NCI-H82 treated with DMSO at 0.1 percent for 48 hours (cell line): ENCODE measurements around the gene GPR27.

Experiments used
- DNase-seq: peaks from one replicate; lab custom pipeline; 2025; ENCODE audit not compliant: unreplicated experiment; lab: John Stamatoyannopoulos, UW

Gene GPR27

DNA sequence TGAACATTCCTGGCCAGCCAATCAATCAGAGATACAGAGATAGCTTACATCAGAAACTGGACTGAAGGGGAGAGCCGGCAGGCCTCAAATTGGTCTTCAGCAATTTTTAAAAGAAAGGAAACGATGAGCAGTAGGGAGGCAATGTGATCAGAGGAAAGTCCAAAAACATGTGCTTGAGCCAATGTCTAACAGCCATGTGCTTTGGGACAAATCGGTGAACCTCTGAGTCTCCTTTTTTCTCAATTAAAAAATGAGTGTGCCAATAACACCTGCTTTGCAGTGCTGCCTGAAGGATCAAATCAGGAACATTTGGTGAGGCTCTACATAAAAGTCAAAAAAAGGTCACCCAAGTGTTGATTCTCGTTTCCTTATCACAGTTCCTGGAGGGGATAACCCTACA is 21.0 kb upstream of the GPR27 start:
- no peak for DNase-seq

DNA sequence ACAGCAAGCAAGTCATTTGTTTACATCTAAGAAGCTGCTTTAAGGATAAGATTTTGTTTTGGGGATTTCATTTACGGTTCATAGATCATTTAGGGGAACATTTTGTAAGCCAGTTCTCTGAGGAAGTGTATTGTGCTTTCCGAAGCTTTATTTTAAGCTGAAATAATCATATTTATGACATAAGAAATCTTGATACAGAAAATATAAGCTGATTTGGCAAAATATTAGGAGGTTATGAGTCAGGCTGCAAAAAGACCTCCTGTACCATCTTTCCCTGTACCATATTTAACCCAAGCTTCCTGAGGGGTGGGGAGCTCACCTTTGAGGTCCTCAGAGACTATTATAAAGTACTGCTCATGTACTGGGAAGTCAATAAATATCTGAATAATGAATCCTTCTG is 20.3 kb upstream of the GPR27 start:
- DNase-seq = no peak

DNA sequence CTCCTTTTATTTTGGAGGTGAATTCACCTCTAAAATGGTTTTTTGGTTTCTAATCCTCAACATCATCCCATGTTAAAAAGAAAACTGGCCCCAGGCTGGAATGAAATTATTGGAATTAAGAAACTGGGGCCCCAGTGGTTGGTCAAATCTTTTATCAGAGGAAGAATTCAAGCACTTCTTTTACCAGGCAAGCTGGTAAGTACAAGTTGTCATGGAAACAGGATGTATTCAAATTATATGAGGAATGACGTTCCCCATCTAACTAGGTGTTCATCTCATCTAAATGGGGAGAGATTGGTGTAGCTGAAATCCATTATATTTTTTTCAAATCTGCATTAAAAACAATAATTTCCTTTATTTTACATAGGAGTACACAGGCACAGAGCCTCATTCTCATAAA is 18.8 kb upstream of the GPR27 start:
- DNase-seq = no peak

DNA sequence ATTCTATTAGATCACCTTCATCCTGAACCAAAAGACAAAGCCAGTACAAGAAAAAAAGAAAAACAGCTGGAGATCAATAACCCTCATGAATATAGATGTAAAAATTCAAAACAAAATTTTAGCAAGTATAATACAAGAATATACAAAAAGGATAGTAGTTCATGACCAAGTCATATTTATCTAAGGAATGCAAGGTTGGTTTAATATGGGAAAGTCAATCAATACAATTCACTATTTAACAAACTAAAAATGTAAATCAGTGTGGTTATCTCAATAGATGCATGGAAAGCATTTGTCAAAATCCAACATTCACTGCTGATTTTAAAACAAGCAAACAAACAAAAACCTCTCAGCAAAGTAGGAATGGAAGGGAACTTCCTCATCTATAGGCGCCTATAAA is 11.0 kb upstream of the GPR27 start:
- DNase-seq = no peak

DNA sequence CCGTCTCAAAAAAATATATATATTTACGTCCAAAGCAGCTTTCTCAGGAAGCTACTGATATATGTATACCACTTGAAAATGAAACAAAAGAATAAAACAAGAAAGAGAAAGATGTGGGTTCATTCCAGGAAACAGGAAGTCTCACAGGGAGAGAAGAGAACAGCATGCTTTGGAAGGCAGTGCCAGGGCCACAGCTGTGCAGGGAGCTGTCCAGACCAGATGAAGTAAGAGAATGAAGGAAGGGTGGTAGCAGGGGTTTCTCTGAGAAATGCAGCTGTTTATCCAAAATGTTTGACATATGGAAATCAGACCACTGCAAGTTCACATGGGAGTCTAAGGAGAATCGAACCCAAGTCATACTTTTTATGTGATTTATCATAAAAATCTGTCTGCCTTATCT is 8.9 kb upstream of the GPR27 start:
- no peak for DNase-seq

DNA sequence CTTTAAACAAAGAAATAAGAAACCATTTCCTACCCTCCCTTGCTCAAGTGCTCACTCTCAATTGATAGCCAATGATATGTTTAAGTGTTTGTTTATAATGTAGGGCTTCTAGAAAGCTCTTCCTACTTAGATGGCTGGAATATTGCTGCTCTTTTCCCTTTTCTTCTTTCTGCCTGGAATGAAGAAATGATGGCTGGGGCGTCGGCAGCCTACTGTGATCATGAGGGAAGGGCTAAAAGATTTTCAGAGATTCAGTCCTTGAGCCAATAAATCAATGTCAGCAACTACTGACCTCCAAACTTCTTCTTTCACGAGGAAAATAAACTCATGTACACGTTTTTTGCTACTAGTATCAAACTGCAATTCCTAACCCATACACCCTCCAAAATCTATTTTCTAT is 2.1 kb upstream of the GPR27 start:
- no peak for DNase-seq

DNA sequence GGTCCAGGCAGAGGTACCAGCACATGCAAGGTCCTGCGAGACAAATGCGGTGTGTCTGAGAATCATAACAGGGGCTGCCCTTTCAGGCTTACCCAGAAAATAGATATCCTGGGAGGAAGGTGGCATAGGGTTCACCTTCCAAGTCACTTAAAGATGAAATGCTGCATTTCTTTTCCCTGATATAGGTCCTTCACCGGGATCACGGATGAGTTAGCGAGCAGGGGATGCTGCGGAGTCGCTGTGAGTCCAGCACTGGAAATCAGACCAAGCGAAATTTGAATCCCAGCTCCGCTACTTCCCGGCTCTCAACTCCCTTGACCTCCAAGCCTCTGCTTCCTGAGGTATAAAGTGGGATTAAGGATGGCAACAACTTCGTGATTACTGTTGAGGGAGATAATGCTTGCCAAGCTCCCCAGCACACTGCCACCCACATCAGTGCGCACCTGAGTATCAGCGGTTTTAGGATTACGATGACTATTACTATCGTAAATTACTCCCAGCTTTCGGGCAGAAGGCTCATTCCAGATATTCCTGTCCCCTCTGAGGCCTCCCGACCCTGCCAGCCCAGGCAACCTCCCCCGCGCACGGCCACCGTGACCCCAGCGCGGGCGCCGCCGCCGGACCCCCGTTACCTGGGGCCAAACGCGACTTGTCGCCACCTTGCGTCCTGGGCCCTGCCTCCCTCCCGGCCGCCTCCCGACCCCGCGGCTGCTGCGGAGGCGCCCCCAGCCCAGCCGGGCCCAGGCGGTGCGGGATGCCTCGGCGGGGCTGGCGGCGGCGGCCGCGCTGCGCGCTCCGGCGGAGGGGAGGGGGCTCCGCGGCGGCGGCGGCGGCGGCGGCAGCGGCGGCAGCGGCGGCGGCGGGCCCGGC is 589 bp upstream of the GPR27 start:
- no peak for DNase-seq

DNA sequence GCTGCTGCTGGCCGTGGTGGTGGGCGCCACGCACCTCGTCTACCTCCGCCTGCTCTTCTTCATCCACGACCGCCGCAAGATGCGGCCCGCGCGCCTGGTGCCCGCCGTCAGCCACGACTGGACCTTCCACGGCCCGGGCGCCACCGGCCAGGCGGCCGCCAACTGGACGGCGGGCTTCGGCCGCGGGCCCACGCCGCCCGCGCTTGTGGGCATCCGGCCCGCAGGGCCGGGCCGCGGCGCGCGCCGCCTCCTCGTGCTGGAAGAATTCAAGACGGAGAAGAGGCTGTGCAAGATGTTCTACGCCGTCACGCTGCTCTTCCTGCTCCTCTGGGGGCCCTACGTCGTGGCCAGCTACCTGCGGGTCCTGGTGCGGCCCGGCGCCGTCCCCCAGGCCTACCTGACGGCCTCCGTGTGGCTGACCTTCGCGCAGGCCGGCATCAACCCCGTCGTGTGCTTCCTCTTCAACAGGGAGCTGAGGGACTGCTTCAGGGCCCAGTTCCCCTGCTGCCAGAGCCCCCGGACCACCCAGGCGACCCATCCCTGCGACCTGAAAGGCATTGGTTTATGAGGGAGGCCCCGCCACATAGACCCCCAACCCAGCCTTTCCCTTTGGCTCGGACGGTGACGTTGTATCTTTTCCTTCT is 1.1 kb downstream of the GPR27 start:
- no peak for DNase-seq

DNA sequence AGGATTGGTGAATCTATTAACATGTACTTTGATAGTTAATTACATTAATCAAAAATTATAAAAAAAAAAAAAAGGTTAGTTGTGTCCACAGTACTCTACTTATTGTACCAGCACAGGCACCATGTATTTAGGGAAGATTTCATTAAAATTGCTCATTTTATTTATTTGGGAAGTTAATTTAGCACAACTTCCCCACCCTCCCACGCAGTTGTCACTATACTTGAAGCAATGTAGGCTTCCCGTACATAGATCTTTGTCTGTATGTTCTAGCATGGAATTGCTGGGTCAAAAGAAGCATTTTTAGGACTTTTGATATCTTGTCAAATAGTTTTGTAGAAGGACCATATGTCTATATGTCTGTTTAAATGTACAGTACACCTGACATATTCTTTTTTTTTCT is 4.4 kb downstream of the GPR27 start:
- DNase-seq = no peak

DNA sequence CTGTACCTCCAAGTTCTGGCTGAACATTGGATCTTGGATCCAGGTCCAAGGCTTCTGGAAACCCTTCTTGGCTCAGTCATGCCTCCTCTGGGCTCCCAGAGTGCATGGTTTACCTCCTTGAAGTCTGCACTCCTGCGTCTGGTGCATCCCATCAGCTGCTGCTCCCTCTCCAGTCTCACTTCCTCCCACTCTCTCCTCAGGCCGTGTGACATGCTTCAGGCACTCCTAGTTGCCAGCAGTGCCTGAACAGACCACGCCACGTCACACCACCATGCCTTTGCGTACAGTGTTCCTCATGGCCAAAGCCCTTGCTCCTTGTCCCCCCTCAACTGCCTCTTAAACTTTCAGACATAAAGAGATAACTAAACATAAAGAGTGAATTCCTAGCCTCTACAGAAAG is 5.7 kb downstream of the GPR27 start:
- no peak for DNase-seq

DNA sequence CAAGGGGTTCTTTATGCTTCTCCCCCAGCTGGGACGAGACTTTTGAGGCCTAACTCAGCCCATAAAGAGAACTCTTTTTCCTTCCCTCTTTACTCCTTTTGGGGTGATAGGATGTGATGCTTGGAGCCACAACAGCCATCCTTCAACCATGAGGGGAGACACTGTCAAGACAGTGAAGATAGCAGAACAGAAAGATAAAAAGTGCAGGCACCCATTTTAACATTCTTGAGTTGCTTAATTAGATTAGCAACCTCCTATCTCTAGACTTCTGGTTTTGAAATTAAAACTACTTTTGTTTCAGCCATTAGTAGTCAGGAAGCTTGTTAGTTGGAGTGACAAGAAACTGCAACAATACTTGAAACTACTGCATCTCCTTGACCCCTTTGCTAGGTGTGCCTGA is 6.5 kb downstream of the GPR27 start:
- no peak for DNase-seq

DNA sequence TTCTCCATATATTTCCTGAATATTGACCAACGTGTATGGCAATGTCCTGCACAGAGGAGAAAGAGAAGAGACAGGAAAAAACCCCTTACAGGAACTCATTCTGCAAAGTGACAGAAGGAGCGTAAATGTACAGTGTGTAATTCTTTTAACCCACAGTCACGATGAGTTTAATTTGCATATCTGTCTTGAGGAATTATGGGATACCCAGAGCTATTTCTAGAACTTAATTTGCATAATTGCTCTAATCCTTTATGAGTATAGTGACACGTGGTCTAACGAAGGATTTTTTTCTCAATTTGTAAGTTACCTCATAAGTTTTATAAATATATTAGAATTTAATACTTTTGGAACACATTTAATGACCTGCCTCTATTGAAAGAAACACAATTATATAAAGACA is 9.8 kb downstream of the GPR27 start:
- DNase-seq = no peak

DNA sequence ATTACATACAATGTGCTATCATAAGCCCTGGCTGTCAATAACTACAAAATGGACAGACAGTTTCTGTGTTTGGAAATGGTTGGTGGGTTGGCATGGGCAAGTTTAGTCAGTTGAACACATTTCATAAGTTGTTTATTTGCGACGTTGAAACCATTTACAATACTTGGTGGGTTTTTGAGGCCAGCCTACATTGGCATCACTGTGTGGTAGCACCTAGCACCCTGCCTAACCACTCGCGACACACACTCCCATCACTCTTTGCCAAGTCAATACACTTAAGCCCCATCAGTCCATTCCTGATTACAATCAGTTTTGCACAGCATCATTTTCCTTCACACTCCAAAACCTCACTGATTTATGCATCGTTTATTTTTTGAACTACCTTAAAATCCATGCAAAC is 17.5 kb downstream of the GPR27 start:
- no peak for DNase-seq

DNA sequence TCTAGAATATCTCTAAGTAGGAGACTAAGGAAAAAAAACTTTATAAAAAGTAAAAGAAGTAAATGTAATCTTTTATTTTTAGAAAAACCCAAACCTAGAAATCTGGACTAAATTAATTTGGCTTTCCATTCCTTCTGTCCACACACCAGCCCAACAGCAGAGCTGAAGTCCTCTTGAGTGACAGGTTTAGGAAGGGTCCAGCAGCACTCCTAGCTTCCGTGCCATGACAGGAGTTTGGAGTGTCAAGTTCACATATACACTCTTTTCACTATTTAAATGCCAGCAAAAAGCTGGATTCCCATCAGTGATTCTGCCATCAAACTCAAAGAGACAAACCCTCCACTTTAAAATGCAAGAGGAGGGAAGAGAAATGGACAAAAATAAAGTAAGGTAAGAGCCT is 18.2 kb downstream of the GPR27 start:
- no peak for DNase-seq

DNA sequence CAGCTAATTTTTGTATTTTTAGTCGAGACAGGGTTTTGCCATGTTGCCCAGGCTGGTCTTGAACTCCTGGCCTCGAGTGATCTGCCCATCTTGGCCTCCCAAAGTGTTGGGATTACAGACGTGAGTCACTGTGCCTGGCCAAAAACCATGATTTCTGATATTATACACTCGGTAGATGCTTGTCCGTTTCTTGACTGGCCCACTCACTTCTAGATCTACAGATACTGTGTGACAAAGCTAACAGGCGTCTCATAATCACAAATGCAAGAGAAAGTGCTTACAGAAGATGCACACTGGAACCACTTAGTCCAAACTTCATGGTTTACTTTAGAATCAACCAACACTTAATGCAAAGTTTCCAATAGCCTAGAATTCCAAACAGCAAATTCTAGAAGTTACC is 22.9 kb downstream of the GPR27 start:
- DNase-seq = no peak

DNA sequence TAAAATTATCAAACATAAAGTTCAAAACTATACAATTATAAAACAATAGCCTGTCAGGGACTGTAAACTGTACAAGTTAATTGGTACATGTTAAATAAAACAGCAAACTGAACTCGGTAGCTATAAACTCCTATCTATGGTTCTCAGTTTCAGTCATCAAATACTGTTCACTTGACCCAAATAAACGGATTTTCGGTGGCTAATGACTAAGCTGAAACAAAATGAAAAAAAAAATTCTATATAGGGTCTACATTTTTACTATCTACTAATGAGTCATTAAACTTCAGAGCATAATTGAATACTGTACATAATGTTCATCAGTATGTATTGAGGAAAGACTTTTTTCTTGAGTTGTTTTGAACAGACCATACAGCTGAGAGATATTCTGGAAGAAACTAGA is 24.7 kb downstream of the GPR27 start:
- no peak for DNase-seq

DNA sequence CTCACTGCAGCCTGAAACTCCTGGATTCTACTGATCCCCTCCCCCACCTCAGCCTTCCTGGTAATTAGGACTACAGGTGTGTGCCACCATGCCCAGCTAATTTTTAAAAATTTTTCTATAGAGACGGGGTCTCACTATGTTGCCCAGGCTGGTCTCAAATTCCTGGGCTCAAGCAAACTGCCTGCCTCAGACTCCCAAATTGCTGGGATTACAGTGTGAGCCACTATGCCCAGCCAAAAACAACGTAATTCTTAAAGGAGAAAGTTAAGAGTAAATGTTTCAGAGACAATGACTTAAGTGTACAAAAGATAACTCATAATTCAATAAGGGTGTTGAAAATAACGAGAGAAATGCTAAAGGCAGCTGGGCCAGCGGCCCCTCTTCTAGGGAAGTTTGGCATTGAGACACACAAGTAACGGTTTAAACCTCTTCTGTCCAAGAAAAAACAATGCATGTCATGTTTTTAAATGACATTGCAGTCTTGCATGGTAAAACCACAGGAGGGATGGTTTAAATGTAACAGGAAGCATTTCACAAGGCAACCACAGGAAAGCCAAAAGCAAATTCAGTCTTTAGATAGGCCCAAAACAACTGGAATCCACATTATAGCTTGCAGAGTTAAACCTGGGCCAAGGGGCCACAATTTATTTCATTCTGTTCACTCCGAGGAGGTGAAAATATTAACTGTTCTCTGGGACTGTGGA is 26.2 kb downstream of the GPR27 start:
- DNase-seq = no peak

DNA sequence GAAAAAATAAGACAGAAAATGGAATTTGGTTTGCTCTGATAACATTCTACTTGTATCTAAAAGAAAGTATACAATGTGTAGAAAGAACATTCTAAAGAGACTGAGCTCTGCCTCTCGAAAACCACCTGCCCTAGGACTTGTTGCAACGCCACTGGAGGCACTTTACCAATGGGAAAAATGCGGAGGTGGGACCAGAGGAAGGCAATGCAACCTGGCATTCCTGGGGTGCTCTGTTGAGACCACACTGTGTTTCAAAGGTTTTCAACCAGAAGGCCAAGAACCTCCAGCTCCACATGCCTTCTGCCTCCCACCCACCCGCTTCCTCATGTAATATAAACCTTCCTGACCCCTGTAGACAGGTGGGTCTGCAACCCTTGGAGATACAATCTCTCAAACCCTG is 26.8 kb downstream of the GPR27 start:
- DNase-seq = no peak

DNA sequence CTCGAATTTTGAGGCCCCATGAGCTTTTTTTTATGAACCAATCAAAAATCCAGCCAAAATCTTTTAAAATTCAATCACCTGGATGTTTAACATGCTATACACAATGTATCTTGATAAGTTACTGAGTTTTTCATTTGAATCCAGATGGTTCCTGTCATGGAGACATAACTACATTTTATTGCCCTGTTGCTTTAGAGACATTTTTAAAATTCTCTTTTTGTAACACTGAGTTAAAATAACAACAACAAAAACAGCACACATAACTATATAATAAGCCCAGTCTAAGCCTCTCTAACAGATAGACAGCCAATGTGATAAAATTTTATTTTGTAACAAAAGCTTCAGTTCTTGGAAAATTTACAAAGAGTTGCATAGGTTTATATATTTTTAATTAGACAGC is 29.5 kb downstream of the GPR27 start:
- no peak for DNase-seq

DNA sequence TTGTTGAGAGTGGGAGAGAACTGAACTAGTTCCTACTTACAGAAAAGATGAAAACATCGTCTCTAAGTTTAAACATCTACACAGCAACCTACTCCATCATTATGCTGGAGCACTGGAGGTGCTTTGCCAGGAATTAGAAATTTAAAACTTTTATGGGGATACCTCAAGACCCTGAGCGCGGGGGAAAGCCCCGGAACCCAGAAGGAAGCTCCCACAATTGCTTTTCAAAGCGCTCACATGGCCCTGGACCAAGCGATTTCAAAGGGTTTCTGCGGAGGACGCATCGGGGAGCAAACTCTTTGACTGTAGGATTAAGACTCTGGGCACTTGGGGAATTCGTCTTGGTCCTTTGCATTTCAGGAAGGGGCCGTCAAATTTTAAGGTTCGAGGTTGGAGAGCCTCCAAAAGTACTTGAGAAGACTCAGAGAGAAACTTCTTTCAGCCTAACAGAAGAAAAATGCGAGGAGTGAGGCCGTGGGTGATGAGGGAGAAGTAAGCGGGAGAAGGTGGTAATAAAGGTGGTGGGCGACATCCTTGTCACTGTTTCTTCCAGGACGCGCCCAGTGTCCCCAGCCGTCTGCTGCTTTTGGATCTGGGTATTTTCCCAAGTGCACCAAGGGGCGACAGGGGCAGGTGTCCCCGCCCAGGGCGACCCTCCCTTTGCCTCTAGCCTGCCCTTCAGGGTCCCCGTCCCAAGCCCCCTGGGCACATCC is 30.7 kb downstream of the GPR27 start:
- no peak for DNase-seq

DNA sequence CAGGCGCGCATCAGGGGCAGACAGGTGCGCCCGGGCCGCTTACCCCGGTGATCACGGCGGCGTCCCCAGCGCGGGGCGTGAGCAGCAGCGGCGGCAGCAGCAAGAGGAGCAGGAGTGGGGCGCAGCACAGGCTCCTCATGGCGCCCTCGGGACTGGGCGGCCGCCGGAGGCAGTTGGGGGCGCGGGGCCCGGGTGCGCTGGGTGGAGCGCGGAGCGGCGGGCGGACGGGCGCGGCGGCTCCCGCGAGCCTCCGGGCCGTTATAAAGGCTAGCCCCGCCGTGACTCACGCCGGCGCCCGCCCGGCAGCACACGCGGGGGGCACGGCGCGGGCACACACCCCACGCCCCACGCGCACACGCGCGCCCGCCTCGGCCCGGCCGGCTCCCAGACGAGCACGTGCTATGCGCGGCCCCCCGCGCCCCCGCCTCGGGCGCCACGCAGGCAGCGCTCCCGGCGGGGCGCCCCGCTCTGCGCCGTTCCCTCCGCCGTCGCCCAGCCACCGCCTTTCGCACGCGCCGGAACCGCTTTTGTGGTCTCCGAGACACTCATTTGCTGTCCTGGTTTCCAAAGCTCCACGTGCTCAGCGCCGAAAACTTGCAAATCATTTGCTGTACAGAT is 31.4 kb downstream of the GPR27 start, which contains the start of gene PROK2:
Gene PROK2 (minus strand): TSS at position 235 of the 618 bp plus-strand sequence. CDS start 96 bp downstream, at position 139.
- no peak for DNase-seq
